ENCODE data around the gene RPL18A.

- TF ChIP-seq CTCF (IDR thresholded peaks at IDR 0.05 in 4 of 5, conservative IDR thresholded peaks at IDR 0.05 in 1 of 5): no peak
- no peak for TF ChIP-seq POLR2A (IDR thresholded peaks at IDR 0.05)
Observed at GRCh38 chr19:17811681-17812080, 48.0 kb upstream of the RPL18A start.

Measured in gastrocnemius medialis (tissue), 4 donors.